Kidney epithelial cell (primary cell): ENCODE data around the gene C7orf33. TPM values are rescaled to one million over a fixed set of nuclear protein-coding genes. Genes with fewer than 3 reads are reported as not detected.

Experiments used
- DNase-seq: peaks from one replicate; pipeline ENCODE4 v3.0.0-alpha.2; 2010; ENCODE audit warnings: low read depth
- H3K27me3 ChIP-seq: 2 replicates; pipeline ENCODE4 v1.6.0; 2011; ENCODE audit warnings: low read length; ENCODE audit not compliant: control insufficient read depth, insufficient read depth
- H3K36me3 ChIP-seq: 2 replicates; pipeline ENCODE4 v1.5.1; 2011; ENCODE audit warnings: low read length; ENCODE audit not compliant: control insufficient read depth, insufficient read depth
- H3K4me3 ChIP-seq: 2 replicates; pipeline ENCODE4 v1.5.1; 2011; ENCODE audit warnings: low read depth, mild to moderate bottlenecking, control low read depth, low read length
- CTCF ChIP-seq: IDR thresholded peaks from 2 replicates; pipeline ENCODE4 v1.5.1; 2011; ENCODE audit warnings: mild to moderate bottlenecking, moderate library complexity, low read length, control low read depth, inconsistent platforms; ENCODE audit not compliant: insufficient read depth, poor library complexity, severe bottlenecking
- total RNA-seq: library from RNA; depleted of rRNA; stranded (reverse); fragments of >200 nt; gene quantifications from 2 replicates; pipeline ENCODE4 v1.2.3, GENCODE V29; 2015

Gene C7orf33
- total RNA-seq, 1 donor from 2014 or later, result not detected

- H3K36me3 ChIP-seq, result no peaks in the 10 kb centered on the region
- TF ChIP-seq CTCF, result no peak
- H3K27me3 ChIP-seq, result no peaks in the 10 kb centered on the region
- DNase-seq, result no peak
- no peak overlapping the region for H3K4me3 ChIP-seq
Measured at GRCh38 chr7:148598351-148598750, 7.8 kb downstream of the C7orf33 start.

DNA sequence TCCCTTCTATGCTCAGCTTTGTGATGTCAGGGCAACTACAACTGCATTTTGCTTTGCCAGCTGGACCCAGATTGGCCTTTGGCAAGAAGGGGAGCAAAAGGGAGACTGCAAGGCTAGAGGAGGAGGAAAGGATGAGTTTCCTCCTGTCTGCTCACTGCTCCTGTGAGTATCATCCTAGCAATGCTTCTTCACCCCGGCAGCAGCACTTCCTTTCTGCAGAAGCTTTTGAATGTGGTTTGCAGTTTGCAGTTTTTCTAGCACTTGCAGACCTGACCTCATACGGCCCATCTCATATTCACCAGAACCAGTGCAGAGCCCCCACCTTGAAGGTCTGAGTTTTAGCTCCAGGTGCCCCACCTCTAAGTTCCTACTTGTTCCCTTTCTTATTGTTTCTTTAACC, 14.8 kb downstream of the C7orf33 start:
- peaks cover 6% of the 10 kb centered on the region for H3K27me3 ChIP-seq
- H3K4me3 ChIP-seq, result no peak overlapping the region
- TF ChIP-seq CTCF, result no peak
- no peak for DNase-seq
- H3K36me3 ChIP-seq, result no peaks in the 10 kb centered on the region

DNA sequence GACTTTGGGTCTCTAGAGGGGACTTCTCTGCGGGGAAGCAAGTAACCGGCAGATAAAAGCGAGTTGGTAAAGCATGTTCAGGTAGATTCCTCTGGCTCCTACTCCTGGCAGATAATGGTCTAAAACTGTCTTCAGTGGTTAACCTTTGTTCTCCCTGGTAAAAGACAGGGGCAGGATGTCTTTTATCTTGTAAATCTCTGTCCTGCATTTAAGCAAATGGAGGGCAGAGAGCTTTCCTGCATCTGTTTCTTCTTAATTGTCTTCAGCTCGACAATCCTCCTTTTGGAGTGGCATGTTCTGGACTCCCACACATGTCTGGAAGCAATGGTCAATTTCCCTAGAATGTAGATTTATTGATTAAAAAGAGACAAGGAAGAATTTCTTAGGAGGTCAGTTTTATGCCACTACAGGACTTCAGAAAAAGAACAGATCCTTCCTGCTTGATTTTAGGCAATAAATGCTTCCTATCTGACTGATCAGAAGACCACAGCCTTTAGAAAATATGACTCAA, 16.6 kb downstream of the C7orf33 start:
- DNase-seq, result no peak
- Histone ChIP-seq H3K36me3 (no peaks in the 10 kb centered on the region), H3K27me3 (peaks cover 6% of the 10 kb centered on the region), H3K4me3 (no peak overlapping the region)
- TF ChIP-seq CTCF, result no peak

GRCh38 chr7:148609045-148609725, 18.6 kb downstream of the C7orf33 start:
- no peak for DNase-seq
- no peak for TF ChIP-seq CTCF
- no peak overlapping the region for H3K4me3 ChIP-seq
- H3K36me3 ChIP-seq, result no peaks in the 10 kb centered on the region
- H3K27me3 ChIP-seq, result peaks cover 6% of the 10 kb centered on the region

- no peaks in the 10 kb centered on the region for H3K36me3 ChIP-seq
- H3K27me3 ChIP-seq, result peaks cover 2% of the 10 kb centered on the region
- DNase-seq, result no peak
- no peak for TF ChIP-seq CTCF
- H3K4me3 ChIP-seq, result no peak overlapping the region
Measured at GRCh38 chr7:148611692-148612091, 21.1 kb downstream of the C7orf33 start.
